Activated CD4-positive, alpha-beta memory T cell treated with anti-CD3 and anti-CD28 coated beads, Interleukin-2, amount 10 ng/mL, durations not matched to agents 7 days and 5 days (primary cell): ENCODE measurements around the gene PDCL2. TPM values are rescaled to one million over a fixed set of nuclear protein-coding genes. Genes with fewer than 3 reads are reported as not detected.
"Not testable (repeated sequence)": the region's sequence is repeated elsewhere in the genome, so short reads cannot be mapped to it uniquely, and the experiment has no call there.

ENCODE experiments used
- CTCF ChIA-PET: fragments of 350-600 bp; sonication (Branson Sonifier 250); formaldehyde crosslinking; loops from one replicate; lab custom pipeline; 2021; ENCODE audit warnings: antibody characterized with exemption, inconsistent platforms; lab: Charles Lee
- POLR2A ChIA-PET: fragments of 350-600 bp; sonication (Branson Sonifier 250); formaldehyde crosslinking; loops from one replicate; lab custom pipeline; 2021; ENCODE audit warnings: antibody characterized with exemption; lab: Charles Lee
- DNase-seq: peaks from one replicate; pipeline ENCODE4 v3.0.0-alpha.2; 2020
- H3K27ac Mint-ChIP-seq: one replicate; pipeline ENCODE4 v1.8.0; 2021; ENCODE audit warnings: mild to moderate bottlenecking, mixed read lengths
- H3K27me3 Mint-ChIP-seq: one replicate; pipeline ENCODE4 v1.8.0; 2021; ENCODE audit warnings: mixed read lengths
- H3K36me3 Mint-ChIP-seq: one replicate; pipeline ENCODE4 v1.8.0; 2021; ENCODE audit warnings: low read depth, mixed read lengths
- H3K4me1 Mint-ChIP-seq: one replicate; pipeline ENCODE4 v1.8.0; 2021; ENCODE audit warnings: mixed read lengths
- H3K4me3 Mint-ChIP-seq: one replicate; pipeline ENCODE4 v1.8.0; 2021; ENCODE audit warnings: mild to moderate bottlenecking, mixed read lengths
- H3K9me3 Mint-ChIP-seq: one replicate; pipeline ENCODE4 v1.8.0; 2021; ENCODE audit warnings: mixed read lengths
- total RNA-seq, 2 experiments: library from RNA; stranded (reverse); gene quantifications; one replicate each; pipeline ENCODE4 v1.2.3, GENCODE V29; 2021

PDCL2 gene
- total RNA-seq, 2 experiments from 2014 or later, result not detected

DNA sequence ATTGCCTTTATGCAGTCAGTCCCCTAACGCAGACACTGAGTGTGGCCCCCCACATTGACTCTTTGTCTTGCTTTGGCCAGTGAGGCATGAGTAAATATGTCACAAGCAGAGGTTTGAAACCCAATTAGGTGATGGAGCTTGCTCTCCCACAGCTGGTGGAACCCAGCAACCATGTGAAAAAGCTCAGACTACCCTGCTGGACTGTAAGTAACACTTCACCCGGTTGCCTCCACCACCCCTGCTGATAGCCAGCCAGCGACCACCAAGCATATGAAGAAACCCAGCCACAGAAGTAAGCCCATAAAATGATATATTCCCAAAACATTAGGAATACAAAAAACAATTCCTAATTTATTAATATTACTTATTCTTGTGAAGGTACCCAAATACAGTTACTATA is 21.6 kb upstream of the PDCL2 start:
- no peak overlapping the region for H3K27ac Mint-ChIP-seq
- no peaks in the 10 kb centered on the region for H3K36me3 Mint-ChIP-seq
- H3K27me3 Mint-ChIP-seq, result peaks cover 3% of the 10 kb centered on the region
- no peaks in the 10 kb centered on the region for H3K9me3 Mint-ChIP-seq
- DNase-seq, result no peak
- H3K4me1 Mint-ChIP-seq, result peaks cover 24% of the 10 kb centered on the region
- CTCF ChIA-PET, result interaction anchor here (0.6 kb wide), 1 partner anchor 87 kb away, joined by 3 read pairs; no protein-coding TSS in a partner anchor
- POLR2A ChIA-PET, result no interaction called here
- H3K4me3 Mint-ChIP-seq, result no peak overlapping the region

DNA sequence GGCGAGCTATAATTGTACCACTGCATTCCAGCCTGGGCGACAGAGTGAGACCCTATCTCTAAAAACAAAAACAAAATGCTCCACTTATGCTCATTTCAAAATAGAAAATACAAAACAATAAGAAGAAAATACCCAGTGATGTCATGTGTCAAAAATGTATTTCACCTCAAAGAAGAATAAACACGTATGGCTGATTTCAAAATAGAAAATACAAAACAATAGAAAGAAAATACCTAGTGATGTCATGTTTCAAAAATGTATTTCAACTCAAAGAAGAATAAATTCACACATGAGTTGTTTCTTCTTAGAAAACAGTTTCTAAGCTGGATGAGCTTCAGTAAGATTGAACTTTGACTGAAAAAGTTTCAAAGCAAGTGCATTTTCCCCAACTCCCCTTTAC is 20.3 kb upstream of the PDCL2 start:
- Mint-ChIP-seq H3K27me3 (peaks cover 3% of the 10 kb centered on the region), H3K4me3 (no peak overlapping the region), H3K4me1 (peaks cover 13% of the 10 kb centered on the region), H3K27ac (no peak overlapping the region), H3K36me3 (no peaks in the 10 kb centered on the region), H3K9me3 (no peaks in the 10 kb centered on the region)
- no peak for DNase-seq
- POLR2A ChIA-PET, result no interaction called here
- CTCF ChIA-PET, result no interaction called here

DNA sequence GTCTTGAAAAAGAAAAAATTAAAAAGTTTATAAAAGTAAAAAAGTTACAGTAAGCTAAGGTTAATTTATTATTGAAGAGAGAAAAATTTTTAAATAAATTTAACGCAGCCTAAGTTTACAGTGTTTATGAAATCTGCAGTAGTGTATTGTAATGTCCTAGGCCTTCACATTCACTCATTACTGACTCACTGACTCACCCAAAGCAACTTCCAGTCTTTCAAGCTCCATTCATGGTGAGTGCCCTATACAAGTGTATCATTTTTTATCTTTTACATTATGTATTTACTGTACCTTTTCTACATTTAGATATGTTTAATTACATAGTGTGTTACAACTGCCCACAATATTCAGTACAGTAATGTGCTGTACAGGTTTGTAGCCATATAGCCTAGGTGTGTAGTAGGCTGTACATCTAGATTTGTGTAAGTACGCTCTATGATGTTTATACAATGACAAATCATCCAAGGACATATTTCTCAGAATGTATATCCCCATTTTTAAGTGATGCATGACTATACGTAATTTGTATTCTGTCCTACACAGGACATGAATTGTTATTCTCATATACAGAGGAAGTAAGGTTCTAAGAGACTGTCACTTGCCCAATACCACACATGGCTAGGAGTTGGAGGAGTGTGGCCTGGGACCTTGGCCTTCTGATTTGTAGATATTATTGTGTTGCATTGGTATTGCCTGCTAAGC is 19.5 kb upstream of the PDCL2 start:
- Mint-ChIP-seq H3K4me1 (peaks cover 10% of the 10 kb centered on the region), H3K9me3 (no peaks in the 10 kb centered on the region), H3K27me3 (peaks cover 3% of the 10 kb centered on the region), H3K27ac (no peak overlapping the region), H3K36me3 (no peaks in the 10 kb centered on the region), H3K4me3 (no peak overlapping the region)
- ChIA-PET CTCF (no interaction called here), POLR2A (no interaction called here)
- DNase-seq, result no peak

DNA sequence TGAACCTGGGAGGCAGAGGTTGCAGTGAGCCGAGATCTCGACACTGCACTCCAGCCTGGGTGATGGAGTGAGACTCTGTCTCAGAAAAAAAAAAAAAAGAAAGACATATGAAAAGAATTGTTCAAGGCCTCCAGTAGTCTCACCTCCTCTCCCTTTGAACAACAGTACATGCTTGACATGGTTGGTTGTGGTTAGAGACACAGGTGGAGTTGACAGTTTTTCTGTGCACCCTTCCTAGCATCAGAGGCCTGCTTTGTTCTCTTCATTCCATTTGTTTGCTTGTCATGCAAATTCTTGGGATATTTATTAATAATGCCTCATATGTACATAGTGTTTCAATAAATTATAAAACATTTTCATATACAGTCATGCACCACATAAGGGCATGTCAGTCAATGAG is 18.3 kb upstream of the PDCL2 start:
- Mint-ChIP-seq H3K27me3 (peaks cover 1% of the 10 kb centered on the region), H3K27ac (no peak overlapping the region), H3K4me1 (peaks cover 10% of the 10 kb centered on the region), H3K4me3 (no peak overlapping the region), H3K9me3 (no peaks in the 10 kb centered on the region), H3K36me3 (no peaks in the 10 kb centered on the region)
- DNase-seq, result no peak
- ChIA-PET POLR2A (interaction anchor here (1.1 kb wide), 2 partner anchors 43 to 64 kb away, joined by 3 read pairs; no protein-coding TSS in a partner anchor), CTCF (interaction anchor here (1.2 kb wide), 1 partner anchor 265 kb away, joined by 3 read pairs; no protein-coding TSS in a partner anchor)

DNA sequence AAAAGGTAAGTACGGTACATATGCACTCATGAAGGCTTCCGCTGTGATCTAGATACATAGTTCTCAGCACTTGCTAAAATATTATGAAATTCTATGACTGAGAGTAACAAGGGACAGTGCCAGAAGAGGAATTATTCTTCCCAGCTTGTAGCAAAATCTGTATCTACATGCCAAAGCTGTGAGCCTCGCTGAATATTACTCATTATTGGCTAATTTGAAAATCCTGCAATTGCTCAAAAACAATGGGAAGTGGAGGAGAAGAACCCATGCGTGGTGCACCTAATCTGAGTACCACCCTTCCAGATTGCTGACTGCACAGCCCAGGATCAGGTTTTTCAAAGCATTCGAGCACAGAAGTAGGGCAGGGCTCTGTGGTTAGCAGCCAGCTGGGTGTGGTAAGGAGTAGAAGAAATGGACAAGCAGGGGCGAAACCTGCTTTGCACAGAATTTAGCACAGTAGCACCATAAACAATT is 17.4 kb upstream of the PDCL2 start:
- H3K27me3 Mint-ChIP-seq, result peaks cover 3% of the 10 kb centered on the region
- H3K4me1 Mint-ChIP-seq, result peaks cover 10% of the 10 kb centered on the region
- ChIA-PET CTCF (interaction anchor here (1.2 kb wide), 1 partner anchor 264 kb away, joined by 3 read pairs; no protein-coding TSS in a partner anchor), POLR2A (interaction anchor here (1.1 kb wide), 2 partner anchors 42 to 63 kb away, joined by 3 read pairs; no protein-coding TSS in a partner anchor)
- H3K36me3 Mint-ChIP-seq, result no peaks in the 10 kb centered on the region
- H3K9me3 Mint-ChIP-seq, result no peaks in the 10 kb centered on the region
- peak; percentile 18 for DNase-seq
- H3K27ac Mint-ChIP-seq, result peak overlapping the region; percentile 0
- no peak overlapping the region for H3K4me3 Mint-ChIP-seq

DNA sequence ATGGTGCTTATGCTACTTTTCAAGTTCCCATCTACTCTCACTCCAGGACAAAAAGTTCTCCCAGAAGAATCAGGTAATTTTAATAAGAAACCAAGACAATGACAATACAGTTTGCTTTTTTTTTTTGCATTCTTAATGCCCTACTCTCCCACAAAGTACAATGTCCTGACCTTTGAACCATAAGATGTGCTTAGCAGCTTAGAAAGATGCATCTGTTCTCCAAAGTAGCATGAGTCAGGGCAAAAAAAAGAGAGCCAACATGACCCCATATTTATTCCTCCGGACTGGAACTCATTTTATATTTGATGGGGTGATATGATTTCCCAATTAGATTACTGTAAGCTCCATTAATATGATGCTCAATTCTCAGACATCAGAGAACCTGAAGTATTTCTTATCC is 16.5 kb upstream of the PDCL2 start:
- H3K27ac Mint-ChIP-seq, result no peak overlapping the region
- no peak overlapping the region for H3K4me3 Mint-ChIP-seq
- H3K36me3 Mint-ChIP-seq, result no peaks in the 10 kb centered on the region
- H3K4me1 Mint-ChIP-seq, result peaks cover 10% of the 10 kb centered on the region
- CTCF ChIA-PET, result no interaction called here
- H3K9me3 Mint-ChIP-seq, result no peaks in the 10 kb centered on the region
- POLR2A ChIA-PET, result no interaction called here
- peaks cover 3% of the 10 kb centered on the region for H3K27me3 Mint-ChIP-seq
- DNase-seq, result no peak

DNA sequence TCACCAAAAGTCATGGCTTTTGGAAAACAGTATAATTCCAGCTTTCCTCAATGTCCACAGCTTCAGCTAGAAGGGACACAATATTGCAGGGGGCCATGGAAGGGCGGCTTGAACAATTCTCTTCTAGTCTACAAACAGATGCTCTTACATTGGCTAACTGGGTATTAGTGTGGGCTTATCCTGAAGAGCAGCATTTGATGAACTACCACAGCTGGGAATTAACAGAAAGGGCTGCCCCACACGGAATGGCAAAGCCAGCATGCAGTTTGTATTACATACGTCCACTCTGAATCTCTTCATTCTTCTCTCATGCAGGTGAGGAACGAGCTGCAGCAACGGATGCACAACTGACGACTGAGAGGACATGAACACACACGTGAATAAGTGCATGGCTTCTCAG is 13.0 kb upstream of the PDCL2 start:
- H3K4me3 Mint-ChIP-seq, result no peak overlapping the region
- H3K27ac Mint-ChIP-seq, result no peak overlapping the region
- no peak for DNase-seq
- H3K36me3 Mint-ChIP-seq, result no peaks in the 10 kb centered on the region
- ChIA-PET POLR2A (interaction anchor here (0.6 kb wide), 1 partner anchor 322 kb away, joined by 3 read pairs; no protein-coding TSS in a partner anchor), CTCF (no interaction called here)
- H3K9me3 Mint-ChIP-seq, result no peaks in the 10 kb centered on the region
- H3K4me1 Mint-ChIP-seq, result peaks cover 8% of the 10 kb centered on the region
- peaks cover 8% of the 10 kb centered on the region for H3K27me3 Mint-ChIP-seq

DNA sequence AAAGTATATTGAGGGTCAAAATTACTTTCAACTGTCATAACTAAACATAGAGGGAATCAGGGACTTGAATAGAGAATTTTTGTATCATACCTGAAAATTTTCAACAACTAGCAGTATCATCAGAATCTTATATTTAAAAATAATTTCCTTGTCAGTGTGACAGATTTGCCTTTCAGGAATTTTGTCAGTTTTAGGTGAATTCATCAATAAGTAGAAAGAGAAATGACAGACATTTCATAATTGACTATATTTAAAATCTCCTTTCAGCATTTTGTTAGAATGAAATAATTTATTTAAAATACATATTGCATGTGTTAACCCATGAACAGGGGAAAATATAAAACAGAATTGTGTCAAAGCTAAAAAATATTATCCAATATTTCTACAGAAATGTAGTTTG is 8.6 kb upstream of the PDCL2 start:
- ChIA-PET CTCF (no interaction called here), POLR2A (no interaction called here)
- peaks cover 12% of the 10 kb centered on the region for H3K27me3 Mint-ChIP-seq
- no peaks in the 10 kb centered on the region for H3K36me3 Mint-ChIP-seq
- no peak overlapping the region for H3K4me3 Mint-ChIP-seq
- H3K4me1 Mint-ChIP-seq, result no peaks in the 10 kb centered on the region
- DNase-seq, result no peak
- no peak overlapping the region for H3K27ac Mint-ChIP-seq
- H3K9me3 Mint-ChIP-seq, result no peaks in the 10 kb centered on the region

DNA sequence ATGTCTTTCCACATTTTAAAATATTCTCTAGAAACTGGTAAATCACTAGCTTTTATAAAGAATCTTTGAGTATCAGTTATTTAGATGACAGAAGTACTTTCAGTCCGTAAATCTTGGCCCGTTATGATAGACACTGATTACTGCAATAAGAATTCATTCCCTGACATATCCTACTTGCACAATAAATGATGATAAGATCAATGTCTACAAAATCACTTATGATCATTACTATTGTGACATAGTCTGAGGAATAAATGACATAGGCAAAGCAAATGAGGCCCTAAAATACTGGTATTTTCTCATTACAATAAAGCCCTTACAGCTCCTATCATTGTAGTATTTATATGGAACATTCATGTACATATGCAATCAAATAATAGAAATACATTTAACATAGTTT is 6.6 kb upstream of the PDCL2 start:
- no peak for DNase-seq
- ChIA-PET CTCF (no interaction called here), POLR2A (no interaction called here)
- Mint-ChIP-seq H3K4me1 (no peaks in the 10 kb centered on the region), H3K27me3 (peaks cover 9% of the 10 kb centered on the region), H3K9me3 (no peaks in the 10 kb centered on the region), H3K36me3 (no peaks in the 10 kb centered on the region), H3K4me3 (no peak overlapping the region), H3K27ac (no peak overlapping the region)

DNA sequence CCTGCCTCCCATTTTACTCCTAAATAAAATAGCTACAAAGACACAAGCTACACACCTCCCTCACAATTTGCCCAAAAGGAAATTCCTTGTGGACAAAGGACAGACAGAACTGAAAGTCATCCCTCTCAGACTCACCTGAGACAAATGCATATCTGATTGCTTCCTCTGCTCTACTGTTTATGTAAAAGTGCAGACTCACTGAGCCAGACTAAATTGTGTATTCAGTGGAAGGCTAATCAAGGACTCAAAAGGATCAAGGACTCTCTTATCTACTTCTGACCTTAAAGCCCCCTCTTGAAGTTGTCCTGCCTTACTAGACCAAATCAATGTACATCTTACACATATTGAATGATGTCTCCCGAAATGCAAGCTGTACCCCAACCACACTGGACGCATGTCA is 3.9 kb downstream of the PDCL2 start:
- H3K27me3 Mint-ChIP-seq, result peaks cover 10% of the 10 kb centered on the region
- CTCF ChIA-PET, result no interaction called here

DNA sequence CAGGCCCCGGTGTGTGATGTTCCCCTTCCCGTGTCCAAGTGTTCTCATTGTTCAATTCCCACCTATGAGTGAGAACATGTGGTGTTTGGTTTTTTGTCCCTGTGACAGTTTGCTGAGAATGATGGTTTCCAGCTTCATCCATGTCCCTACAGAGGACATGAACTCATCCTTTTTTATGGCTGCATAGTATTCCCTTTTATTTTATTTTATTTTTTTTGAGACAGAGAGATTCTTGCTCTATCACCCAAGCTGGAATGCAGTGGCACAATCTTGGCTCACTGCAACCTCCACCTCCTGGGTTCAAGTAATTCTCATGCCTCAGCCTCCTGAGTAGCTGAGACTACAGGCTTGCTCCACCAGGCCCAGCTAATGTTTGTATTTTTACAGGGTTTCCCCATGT is 9.3 kb downstream of the PDCL2 start:
- POLR2A ChIA-PET, H3K27ac Mint-ChIP-seq, H3K4me1 Mint-ChIP-seq, DNase-seq, H3K9me3 Mint-ChIP-seq, H3K36me3 Mint-ChIP-seq, CTCF ChIA-PET, H3K4me3 Mint-ChIP-seq: not testable (repeated sequence)
- peaks cover 13% of the 10 kb centered on the region for H3K27me3 Mint-ChIP-seq

More for the DNA sequence above, 3.9 kb downstream of the PDCL2 start:
- Mint-ChIP-seq H3K4me1 (no peaks in the 10 kb centered on the region), H3K36me3 (no peaks in the 10 kb centered on the region), H3K9me3 (peaks cover 4% of the 10 kb centered on the region), H3K4me3 (no peak overlapping the region), H3K27ac (no peak overlapping the region)
- DNase-seq, result no peak
- POLR2A ChIA-PET, result no interaction called here

DNA sequence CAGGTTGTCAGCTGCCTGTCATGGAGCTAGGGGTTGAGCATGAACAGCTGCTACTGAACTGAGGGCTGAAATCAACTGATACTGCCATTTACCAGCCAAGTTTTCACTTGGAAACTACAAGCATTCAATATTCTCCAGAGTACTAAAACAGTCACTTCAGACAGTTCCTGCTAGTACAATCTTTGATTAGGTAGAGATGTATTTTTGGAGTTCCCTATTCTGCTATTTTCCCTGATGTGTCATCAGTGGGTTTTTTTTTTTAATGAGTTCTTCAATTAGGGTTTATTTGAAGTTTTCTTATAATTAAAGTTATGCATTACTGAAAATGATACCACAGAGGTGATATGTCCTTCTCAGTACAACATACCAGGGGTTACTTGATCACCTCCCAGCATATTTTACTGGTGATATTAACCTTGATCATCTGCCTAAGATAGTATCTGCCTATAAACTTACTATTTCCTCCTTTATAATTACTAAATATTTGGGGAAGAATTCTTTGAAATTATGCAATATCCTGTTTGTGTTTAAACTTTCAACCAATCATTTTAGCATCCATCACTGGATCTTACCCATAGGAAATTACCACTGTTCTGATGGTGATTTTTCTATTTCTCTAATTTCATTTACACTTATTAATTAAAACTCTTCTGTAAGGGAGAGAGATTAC is 13.6 kb downstream of the PDCL2 start:
- Mint-ChIP-seq H3K27ac (no peak overlapping the region), H3K4me1 (no peaks in the 10 kb centered on the region), H3K4me3 (no peak overlapping the region), H3K27me3 (peaks cover 5% of the 10 kb centered on the region), H3K36me3 (peaks cover 7% of the 10 kb centered on the region), H3K9me3 (peaks cover 11% of the 10 kb centered on the region)
- no peak for DNase-seq
- POLR2A ChIA-PET, result no interaction called here
- CTCF ChIA-PET, result no interaction called here

DNA sequence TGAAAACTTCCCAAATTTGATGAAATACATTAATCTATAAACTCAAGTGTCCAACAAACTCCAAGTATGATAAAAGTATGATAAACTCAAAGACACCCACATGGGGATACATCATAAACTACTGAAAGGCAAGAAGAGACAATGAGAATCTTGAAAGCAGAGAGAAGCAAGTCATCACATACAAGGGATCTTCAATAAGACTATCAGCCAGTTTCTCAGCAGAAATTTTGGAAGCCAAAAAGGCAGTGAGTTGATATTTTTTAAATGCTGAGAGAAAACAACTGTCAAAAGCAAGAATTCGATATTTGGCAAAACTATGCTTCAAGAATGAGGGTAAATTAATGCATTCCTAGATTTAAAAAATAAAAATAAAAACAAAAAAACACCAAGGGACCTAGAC is 16.5 kb downstream of the PDCL2 start:
- Mint-ChIP-seq H3K36me3 (peaks cover 7% of the 10 kb centered on the region), H3K27ac (no peak overlapping the region), H3K4me1 (no peaks in the 10 kb centered on the region), H3K9me3 (peaks cover 6% of the 10 kb centered on the region), H3K4me3 (no peak overlapping the region), H3K27me3 (peaks cover 11% of the 10 kb centered on the region)
- POLR2A ChIA-PET, result no interaction called here
- DNase-seq, result no peak
- CTCF ChIA-PET, result no interaction called here
